Cerebellar nuclear complex (tissue), 1 donor: ENCODE measurements around the gene PROSER3.
A peak's percentile ranks its signal among the peaks of the same experiment; 100 is the strongest.

Experiments used
- DNase-seq, 2 experiments: peaks; one replicate each; lab custom pipeline; 2025; lab: John Stamatoyannopoulos, UW

The PROSER3 gene

DNA sequence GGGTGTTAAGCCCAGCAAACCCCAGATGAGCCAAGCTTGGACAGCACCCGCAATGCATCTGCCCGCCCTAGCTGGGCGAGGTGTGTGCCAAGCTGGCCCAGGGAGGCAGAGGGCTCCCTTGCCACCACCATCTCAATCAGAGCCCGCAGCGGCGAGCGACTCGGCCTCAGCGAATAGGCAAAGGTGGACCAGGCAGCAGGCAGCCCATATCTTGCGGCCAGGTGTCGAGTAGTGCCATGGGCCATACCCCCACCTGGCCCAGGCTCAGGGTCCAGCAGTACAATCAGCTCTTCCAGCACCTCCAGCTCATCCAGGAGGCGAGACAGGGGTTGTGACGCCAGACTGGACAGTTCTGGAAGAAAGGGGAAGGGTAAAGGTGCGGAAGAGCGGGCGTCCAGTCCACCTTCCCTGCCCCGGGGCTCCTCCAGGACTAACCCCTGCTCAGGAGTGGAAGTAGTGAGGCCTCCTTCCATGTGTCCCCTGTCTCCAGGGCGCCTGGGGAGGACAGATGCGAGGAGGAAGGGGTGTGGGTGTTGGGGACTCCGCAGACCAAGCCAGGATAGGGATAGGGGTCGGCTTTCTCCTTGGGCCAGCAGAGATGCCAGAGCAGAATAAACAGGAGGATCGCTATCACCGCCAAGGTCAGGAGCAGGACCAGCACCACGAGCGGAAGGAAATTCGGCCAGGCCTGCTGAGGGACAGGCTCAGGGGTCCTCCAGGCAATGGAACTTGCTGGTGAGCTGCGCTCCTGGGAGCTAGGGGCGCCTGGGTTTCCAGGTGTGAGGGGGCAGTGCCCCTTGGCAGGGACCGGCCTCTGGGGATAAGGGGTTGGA is 18.5 kb upstream of the PROSER3 start:
- DNase-seq, result no peak

DNA sequence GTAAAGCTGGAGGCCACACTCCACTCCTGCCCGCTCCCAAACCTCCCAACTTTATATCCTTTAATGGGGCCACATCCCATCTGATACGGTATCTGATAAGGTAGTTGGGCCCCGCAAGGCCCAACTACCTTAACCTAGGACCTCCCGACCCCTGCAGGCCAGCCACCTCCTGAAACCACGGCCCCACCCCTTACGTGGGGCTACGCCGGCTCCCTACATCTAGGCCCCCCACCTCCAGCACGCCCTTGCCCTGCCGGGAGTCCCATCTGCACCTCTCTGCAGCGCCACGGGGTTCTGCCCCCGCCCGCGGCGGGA is 17.9 kb upstream of the PROSER3 start:
- no peak for DNase-seq

DNA sequence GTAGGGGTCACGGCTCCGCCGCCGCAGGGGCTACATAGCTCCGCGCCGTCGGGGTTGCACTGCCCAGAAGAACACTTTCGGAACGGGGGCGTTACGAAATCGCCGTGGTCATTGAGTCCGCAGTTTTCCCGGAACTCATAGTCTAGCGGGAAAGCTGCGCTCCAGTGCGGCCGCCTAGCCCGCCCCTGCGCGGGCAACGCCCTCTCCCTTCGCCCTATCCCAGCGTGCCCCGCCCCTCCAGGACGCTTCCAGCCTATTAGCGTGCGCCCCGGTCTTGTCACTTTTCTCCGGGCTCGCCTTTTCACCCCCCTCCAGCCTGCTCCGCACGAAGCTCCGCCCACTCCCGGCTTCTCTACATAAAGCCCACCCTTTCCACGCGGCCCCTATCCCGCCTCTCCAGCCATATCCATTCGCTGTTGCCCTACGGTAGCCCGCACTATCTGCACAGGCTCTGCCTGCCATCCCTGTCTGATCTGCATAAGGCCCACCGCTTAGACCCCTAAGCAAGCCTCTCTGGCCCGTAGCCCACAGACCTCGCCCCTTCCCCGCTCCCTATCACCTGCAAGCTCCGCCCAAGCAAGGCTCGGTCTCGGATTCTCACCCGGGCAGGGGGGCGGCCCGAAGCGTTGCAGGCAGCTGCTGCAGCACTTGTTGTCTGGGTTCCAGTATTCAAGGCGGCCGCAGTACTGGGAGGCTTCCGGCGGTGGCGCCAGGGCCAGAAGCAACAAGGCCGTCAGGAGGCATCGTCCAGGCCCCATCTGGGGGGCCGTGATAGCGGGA is 17.4 kb upstream of the PROSER3 start:
- peak; percentile 84 to 92 for DNase-seq

DNA sequence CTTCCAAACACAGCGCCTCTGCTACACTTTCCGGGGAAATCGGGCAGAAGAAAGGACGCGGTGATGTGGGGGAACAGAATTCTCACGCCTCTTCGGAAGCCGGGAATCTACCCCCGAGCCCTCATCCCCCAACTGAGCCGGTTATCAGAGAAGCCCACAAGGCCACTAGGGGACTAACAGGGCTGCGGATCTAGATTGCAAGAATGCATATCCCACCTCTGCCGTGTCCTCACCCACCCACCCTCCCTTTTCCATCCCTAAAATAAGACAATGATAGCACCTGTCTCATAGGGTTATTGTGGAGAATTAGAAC is 16.8 kb upstream of the PROSER3 start:
- DNase-seq, result no peak

DNA sequence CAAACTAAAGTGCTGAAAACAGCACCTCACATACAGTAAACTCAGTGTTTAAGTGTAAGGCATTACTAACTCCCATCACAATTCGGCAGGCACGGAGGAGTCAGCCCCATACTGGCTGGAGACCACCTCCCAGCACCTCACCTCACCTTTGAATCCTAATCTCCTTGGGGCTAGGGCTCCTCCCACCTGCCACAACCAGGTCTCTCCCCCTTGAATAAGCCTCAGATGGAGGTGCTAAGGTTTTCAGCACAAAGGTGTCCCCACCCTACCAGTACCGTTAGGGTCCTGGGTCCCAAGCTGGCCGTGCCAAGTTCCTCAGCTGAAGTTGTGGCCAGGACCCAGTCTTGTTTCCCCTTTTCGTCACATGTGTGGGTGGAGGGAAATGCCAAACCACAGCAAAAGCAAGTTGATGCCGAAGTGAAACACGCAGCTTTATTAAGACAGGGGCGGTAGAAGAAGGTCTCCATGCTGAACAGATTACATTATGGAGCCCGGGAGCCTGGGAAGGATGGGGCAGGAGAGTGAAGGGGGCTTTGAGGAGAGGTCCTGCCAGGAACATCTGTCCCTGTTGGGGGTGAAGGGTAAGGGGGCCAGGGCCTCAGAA is 15.8 kb upstream of the PROSER3 start, which contains the start of gene IGFLR1:
TSS of gene IGFLR1 (minus strand) at position 332 of the 604 bp plus-strand sequence. CDS start 1,272 bp downstream, outside the sequence.
- DNase-seq, result no peak

DNA sequence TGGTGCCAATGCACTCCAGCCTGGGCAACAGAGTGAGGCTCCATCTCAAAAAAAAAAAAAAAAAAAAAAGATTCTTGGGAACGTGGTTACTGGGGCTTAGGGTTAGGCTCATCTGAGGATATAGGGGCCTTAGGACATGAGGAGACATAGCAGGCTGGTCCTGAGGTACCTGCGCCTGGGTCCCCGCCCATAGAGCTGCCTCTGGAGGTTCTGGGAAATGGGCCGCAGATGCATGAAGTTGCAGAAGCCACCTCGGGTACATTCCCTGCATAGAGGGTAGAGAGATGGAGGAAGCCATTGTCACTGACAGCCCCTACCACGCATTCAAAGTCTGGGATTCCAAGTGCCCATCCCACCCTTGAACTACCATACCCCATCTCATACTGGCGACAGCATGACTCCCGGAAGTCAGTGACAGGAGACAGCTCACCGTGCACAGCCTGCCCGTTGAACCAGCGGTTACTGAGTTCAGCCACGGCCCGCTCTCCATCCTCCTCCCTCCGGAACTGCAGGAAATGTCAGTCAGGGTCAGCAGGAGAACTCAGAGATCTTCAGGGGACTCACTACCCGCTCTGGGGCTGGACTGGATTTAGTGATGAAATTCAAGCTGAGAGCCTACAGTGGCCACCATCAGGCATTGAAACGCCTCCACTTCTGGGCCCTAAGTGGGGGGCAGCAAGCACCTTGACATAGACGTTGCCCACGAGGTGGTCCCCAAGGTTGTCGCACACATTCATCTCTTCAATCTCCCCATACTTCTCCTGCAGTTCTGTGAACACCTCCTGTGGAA is 14.1 kb upstream of the PROSER3 start:
- DNase-seq, result no peak

DNA sequence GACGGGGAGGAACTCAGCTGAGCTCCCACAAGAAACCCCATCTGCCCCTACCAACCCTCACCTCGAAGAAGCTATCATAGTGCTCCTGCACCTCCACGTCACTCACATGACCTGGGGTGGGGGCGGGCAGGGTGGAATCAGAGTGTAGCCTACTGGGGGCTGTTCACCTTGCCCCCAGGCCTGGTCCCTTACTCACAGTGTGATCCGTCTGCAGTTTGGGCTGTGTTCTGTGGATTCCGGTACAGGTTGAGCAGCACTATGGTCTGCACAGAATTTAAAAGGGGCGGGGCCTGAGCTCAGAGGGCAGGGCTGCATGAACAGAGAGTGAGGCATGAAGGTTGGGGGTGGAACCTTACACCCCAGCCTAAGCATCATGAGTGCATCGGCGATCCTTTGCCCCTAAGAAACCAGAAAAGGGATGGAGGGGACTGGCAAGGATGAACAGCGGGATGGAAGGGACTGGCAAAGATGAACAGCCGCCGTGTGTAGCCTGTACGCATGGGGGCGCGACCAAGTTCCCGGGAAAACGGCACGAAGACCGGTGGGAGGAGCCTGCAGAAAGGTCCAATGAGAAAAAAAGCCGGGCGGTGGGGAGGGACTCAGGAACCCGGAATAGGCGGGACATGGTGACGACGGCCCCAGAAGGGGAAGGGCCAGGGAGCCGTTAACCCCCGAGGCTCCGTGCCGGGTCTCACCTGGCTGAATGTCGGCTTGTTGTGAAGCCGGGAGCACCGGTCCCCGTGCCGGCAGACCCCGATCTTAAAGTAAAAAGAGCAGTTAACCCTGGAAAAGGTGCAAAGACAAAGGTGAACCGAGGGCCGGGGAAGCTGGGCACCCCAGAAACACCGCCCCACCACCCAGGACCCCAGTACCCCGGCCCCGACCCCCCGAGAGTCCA is 13.3 kb upstream of the PROSER3 start:
- peak; percentile 45 to 78 for DNase-seq

DNA sequence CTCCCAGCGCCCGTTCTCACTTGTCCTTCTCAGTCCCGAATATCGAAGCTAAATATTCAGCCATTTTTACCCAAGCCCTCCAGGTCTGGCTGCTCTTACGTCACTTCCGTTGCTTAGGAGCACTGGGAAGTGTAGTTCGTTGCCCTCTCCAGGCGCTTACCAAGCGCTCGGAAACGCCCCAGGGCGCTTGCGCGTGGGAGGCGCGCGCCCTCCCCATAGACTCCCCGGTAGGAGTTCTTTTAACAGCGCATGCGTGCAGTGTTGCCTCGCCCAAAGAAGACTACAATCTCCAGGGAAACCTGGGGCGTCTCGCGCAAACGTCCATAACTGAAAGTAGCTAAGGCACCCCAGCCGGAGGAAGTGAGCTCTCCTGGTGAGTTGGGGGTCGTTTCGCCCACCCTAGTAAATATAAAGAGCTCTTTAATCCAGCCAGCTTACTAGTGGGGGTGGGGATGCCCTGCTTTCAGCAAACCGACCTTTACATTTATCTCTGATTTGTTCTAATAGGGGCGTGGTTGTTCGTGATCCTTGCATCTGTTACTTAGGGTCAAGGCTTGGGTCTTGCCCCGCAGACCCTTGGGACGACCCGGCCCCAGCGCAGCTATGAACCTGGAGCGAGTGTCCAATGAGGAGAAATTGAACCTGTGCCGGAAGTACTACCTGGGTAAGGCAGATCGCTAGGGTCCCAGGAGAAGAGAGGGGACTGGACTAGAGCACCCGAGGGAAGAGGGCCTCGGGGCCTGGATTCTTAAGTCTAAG is 12.5 kb upstream of the PROSER3 start, which contains the start of the genes PSENEN and U2AF1L4:
TSS of gene PSENEN (plus strand) at position 324 of the 759 bp plus-strand sequence. CDS start at position 604, 280 bp downstream.
TSS of gene U2AF1L4 (minus strand) at position 91 of the 759 bp plus-strand sequence. CDS start at position 64, 27 bp downstream.
- peak; percentile 83 to 92 for DNase-seq

DNA sequence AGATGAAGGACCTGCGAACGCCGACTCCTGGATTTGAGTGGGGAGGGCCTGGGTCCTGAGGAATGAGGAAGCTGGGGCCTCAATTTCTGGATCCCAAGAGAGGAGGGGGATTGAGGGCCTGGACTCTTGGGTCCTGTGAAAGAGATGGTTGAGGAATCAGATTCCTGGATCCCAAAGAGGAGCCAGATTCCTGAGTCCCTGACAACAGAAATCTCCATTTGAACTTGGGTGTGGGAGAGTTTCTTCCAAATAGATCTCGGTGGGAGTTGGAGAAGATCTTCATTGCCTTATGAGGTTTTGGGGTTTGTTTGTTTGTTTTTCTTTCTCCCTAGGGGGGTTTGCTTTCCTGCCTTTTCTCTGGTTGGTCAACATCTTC is 11.9 kb upstream of the PROSER3 start:
- DNase-seq, result no peak

DNA sequence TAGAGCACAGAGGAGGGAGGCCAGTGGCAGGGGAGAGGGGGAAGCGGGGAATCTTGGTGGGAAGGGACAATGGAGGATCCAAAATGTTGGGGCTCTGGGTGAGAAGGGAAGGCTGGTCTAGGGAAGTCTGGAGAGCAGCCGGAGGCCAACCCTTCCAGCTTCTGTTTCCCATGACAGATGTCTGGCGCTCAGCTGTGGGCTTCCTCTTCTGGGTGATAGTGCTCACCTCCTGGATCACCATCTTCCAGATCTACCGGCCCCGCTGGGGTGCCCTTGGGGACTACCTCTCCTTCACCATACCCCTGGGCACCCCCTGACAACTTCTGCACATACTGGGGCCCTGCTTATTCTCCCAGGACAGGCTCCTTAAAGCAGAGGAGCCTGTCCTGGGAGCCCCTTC is 11.4 kb upstream of the PROSER3 start:
- DNase-seq, result no peak

DNA sequence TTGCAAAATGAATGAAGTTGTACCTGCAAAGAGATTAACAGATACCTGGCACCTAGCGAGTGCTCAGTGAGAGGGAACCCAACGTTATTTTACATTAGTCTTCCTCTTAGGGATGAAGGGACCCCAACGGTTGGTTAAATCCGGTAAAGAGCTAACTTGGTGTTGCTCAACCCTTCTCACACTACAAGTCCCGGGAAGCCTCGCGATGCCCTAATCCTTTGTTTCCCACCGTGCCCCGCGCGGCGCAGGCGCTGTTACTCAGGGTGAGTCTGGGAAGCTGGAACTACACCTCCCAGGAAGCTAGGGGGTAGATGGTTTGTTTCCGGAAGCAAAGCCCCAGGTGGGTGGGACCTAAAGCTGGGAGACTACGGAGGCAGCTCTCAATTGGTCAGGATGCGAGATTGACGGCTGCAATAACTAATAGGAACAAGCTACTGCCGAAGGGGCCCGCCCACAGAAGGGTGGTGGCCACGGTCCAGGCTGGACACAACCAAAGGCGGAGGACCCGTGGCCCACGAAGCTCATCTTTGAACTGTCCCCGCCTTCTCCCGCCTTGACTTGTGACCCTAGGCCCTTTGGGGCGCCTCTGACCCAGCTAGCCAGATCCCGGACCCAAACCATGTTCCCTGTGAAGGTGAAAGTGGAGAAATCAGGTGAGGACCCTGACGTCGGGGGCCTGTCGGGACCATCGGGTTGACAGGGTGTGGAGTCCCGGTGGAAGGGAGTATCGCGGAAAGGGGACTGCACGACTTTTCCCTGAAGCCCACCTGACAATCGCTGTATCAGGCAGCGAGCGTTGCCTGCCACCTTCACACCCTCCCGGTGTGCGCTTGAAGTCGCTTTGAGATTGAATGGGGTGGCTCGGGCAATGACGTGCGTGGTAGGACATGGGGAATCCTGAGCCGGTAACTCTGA is 9.6 kb upstream of the PROSER3 start, which contains the start of gene LIN37:
TSS of gene LIN37 (plus strand) at position 471 of the 915 bp plus-strand sequence. CDS start at position 620, 149 bp downstream.
- peak; percentile 98 to 100 for DNase-seq

DNA sequence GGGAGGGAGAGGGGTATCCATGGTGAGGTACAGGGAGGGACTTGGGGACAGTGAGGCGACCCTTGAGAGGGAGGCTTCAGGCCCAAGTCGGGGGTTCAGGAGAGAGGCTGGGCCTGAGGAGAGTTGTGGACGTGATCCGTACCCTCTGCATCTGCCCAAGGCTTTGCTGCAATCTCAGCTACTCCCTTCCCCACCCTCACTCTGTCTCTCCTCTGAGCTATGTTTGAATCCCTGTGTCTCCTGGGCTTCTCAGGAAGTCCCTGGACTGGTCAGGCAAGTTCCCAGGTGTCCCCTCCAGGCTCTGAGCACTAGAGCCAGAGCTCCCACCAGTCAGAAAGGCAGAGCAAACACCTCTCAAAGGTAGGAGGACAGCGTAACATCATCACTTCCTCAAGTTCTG is 7.8 kb upstream of the PROSER3 start:
- DNase-seq, result no peak

DNA sequence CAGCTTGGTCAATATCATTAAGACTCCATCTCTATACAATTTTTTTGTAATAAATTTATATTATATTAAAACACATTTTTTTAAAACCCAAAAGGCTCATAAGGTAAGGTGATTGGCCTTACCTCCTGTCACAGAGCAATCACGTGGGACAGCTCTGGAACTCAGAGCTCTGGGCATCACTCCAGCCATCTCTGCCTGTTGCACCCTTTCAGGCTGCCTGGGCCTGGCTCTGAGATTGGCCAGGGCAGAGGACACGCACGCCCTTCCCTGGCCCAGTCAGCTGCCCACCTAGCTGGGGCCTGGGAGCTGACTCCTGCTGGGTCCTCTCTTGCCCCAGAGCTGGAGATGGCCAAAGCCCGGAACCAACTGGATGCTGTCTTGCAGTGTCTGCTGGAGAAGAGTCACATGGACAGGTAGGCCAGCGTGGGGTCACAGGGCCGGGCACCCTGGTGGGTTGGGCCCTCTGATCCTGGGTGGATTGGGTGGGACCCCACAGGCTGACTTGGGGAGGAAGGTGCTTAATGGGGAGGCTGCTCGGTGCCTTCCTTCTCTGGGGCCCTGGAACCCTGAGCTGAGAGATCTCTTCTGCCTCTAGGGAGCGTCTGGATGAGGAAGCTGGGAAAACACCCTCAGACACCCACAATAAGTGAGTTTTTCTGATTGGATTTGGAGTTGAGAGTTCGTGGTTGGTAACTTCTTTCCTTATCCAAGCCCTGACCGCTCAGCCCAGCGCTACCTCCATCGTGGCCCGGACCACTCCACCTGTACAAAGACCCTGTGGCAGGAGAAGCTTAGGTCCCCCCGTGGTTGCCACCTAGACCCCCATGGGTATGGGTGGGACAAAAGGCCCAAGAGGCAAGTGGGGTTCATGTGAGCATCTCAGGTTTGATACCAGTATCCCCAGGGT is 5.9 kb upstream of the PROSER3 start:
- no peak for DNase-seq

DNA sequence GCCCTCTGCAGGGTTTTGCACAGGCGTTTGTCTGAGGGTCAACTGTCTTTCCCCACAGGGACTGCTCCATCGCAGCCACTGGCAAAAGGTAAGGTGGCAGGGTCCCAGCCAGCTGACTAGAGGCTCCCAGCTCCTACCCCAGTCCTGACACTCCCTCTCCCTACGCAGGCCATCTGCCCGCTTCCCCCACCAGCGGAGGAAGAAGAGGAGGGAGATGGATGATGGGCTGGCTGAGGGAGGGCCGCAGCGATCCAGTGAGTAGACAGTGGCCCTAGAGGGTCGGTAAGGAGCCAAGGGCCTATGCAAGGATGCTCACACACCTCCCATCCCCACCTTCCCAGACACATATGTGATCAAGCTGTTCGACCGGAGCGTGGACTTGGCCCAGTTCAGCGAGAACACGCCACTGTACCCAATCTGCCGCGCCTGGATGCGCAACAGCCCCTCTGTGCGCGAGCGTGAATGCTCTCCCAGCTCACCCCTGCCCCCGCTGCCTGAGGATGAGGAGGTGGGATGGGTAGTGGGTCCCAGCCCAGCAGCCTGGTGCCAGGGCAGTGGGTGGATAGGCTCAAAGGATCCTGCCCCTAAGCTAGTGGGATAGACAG is 5.1 kb upstream of the PROSER3 start:
- DNase-seq, result no peak

DNA sequence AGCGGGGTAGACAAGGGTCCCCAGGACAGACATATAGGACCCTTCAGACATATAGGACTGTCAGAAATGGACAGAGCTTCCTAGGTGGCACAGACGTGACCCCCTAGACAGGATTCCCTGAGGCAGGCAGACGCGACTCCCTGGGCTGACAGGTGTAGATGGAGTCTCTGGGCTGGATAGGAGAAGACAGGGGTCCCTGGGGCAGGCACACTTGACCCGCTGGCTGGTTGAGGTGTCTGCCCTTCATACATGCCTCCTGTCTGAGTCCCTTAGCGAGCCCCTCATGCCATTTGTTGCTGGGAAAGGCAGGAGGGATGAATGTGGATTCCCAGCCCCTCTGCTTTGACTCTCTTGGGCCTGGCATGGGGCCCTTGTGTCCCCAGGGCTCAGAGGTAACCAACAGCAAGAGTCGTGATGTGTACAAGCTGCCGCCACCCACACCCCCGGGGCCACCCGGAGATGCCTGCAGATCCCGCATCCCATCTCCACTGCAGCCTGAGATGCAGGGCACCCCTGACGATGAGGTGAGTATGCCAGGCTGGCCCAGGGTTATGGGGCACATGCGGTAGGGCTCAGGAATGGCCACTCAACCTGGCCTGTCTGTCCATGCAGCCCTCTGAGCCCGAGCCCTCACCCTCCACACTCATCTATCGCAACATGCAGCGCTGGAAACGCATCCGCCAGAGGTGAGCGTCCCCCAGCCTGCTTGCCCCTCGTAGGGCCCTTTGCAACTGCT is 4.2 kb upstream of the PROSER3 start:
- no peak for DNase-seq

DNA sequence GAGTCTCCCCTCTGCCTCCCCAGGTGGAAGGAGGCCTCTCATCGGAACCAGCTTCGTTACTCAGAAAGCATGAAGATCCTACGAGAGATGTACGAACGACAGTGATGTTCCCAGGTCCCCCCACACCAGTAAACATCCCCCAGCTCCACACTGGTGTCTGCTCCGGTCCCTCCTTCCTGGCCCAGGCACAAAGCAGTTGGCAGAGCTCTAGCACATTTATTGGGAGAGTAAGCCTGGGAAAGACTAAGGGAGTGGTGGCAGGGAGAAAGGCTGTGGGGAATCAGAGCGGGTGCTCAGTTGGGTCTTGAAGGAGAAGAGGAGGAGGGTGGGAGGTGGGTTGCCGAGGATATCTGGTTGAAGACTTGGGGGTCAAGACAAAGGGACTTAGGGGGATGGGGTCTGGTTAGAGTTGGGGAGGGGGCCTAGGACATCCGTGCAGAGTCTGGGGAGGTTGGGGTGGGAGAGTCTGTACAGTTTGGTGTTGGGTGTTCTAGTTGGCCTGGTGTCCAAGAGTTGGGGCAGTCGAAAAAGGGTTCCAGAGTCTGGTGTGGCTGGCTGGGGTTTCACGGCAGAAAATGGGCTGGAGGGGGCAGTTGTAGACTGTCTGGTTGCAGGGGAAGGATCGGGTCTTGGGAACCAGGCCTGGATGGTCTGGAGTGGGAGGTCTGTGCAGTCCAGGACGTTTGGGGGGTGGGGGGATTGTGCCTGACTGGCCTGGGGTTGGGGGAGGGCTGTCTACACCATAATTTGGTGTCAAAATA is 3.4 kb upstream of the PROSER3 start:
- DNase-seq, result no peak
